ENCODE results near the gene TBK1. TPM values are rescaled to one million over a fixed set of nuclear protein-coding genes. Genes with fewer than 3 reads are reported as not detected.

TBK1 gene
- total and polyA plus RNA-seq, 2 of the 4 experiments (the other 2 are of a cell fraction), result 9.9 to 11.6 TPM

GRCh38 chr12:64530566-64530965 lies 78.6 kb downstream of the TBK1 start:
- H3K79me1 ChIP-seq (ENCODE audit: low read depth in 1 of 2, low read length in 2 of 2), result no peaks in the 10 kb centered on the region
- H3K23ac ChIP-seq (ENCODE audit: low read depth, low read length), result no peak overlapping the region
- no peaks in the 10 kb centered on the region for H4K20me1 ChIP-seq (ENCODE audit: insufficient read depth, low read length)
- H3K18ac ChIP-seq (ENCODE audit: low read depth, low read length), result no peak overlapping the region
- no peak overlapping the region for H3K4me3 ChIP-seq (ENCODE audit: insufficient read depth, low read depth, low read length)
- H3K56ac ChIP-seq (ENCODE audit: extremely low read depth, insufficient read depth, low read length), result no peak overlapping the region
- H2AFZ ChIP-seq (replicated peaks; ENCODE audit: low read length, poor library complexity), result no peak overlapping the region
- CTCF ChIA-PET, result interaction anchor here (1.0 kb wide), 1 partner anchor 12 kb away, joined by 3 read pairs; no protein-coding TSS in a partner anchor
- H3K4me2 ChIP-seq (ENCODE audit: low read depth, low read length), result no peak overlapping the region
- no peak for TF ChIP-seq CHD1 (IDR thresholded peaks at IDR 0.05; ENCODE audit: low read depth, low read length)
- TF ChIP-seq BHLHE40 (IDR thresholded peaks at IDR 0.05; ENCODE audit: low read depth, low read length), result no peak
- TF ChIP-seq FOS (IDR thresholded peaks at IDR 0.05; ENCODE audit: low read depth, low read length), result no peak
- no peak for TF ChIP-seq ELK1 (IDR thresholded peaks at IDR 0.05; ENCODE audit: borderline replicate concordance, low read depth, low read length)
- TF ChIP-seq POLR2A (IDR thresholded peaks at IDR 0.05; ENCODE audit: low read depth, low read length), result no peak
- TF ChIP-seq MAFK (IDR thresholded peaks at IDR 0.05; ENCODE audit: low read depth, low read length), result no peak
- no peak for TF ChIP-seq CTCF (conservative IDR thresholded peaks at IDR 0.05; ENCODE audit: low read depth, low read length)
- no peak for TF ChIP-seq RAD21 (IDR thresholded peaks at IDR 0.05; ENCODE audit: low read length)
- TF ChIP-seq SMC3 (IDR thresholded peaks at IDR 0.05; ENCODE audit: low read depth, low read length), result no peak
- TF ChIP-seq MXI1 (IDR thresholded peaks at IDR 0.05; ENCODE audit: borderline replicate concordance, low read depth, low read length), result no peak
- no peak for TF ChIP-seq RFX5 (IDR thresholded peaks at IDR 0.05; ENCODE audit: low read depth, low read length)
- no peak for TF ChIP-seq NFE2L2 (IDR thresholded peaks at IDR 0.05; ENCODE audit: low read depth, low read length)
- no peak for TF ChIP-seq MAZ (IDR thresholded peaks at IDR 0.05; ENCODE audit: borderline replicate concordance, low read depth, low read length)
- TF ChIP-seq RCOR1 (IDR thresholded peaks at IDR 0.05; ENCODE audit: insufficient replicate concordance, low read length), result no peak
- TF ChIP-seq CEBPB (IDR thresholded peaks at IDR 0.05; ENCODE audit: low read depth, low read length), result no peak
- TF ChIP-seq, protein P1, sequence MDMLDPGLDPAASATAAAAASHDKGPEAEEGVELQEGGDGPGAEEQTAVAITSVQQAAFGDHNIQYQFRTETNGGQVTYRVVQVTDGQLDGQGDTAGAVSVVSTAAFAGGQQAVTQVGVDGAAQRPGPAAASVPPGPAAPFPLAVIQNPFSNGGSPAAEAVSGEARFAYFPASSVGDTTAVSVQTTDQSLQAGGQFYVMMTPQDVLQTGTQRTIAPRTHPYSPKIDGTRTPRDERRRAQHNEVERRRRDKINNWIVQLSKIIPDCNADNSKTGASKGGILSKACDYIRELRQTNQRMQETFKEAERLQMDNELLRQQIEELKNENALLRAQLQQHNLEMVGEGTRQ (IDR thresholded peaks at IDR 0.05; ENCODE audit: low read depth, low read length), result no peak
- no peak overlapping the region for H2BK5ac ChIP-seq (ENCODE audit: low read depth, low read length, poor library complexity, severe bottlenecking)
- H3K4ac ChIP-seq (ENCODE audit: low read depth, low read length), result no peak overlapping the region
- no peak overlapping the region for H3K27ac ChIP-seq (ENCODE audit: insufficient read depth, low read length)
- H4K8ac ChIP-seq (ENCODE audit: low read depth in 2 of 2, low read length in 2 of 2), result no peak overlapping the region
- POLR2A ChIA-PET (ENCODE audit: unreplicated experiment), result no interaction called here
- no peak overlapping the region for H4K91ac ChIP-seq (ENCODE audit: insufficient read depth, low read depth, low read length)
- H3K9ac ChIP-seq (ENCODE audit: low read depth, low read length), result no peak overlapping the region
- WGBS, 2 experiments (ENCODE audit: extremely low coverage in 2 of 2, insufficient read length in 1 of 2), result no CpG with 5 or more reads among the region's 2 CpGs
- H3K27me3 ChIP-seq (ENCODE audit: control insufficient read depth, insufficient read depth, low read length), result peaks cover 3% of the 10 kb centered on the region; the same call in 1 of the 2 replicates
- no peaks in the 10 kb centered on the region for H3K4me1 ChIP-seq (ENCODE audit: control insufficient read depth, insufficient read depth, low read length)
- dilution Hi-C loops (cut with HindIII; ENCODE audit: low sequenced_read_pairs, unreplicated experiment), result no loop called here
- no peak overlapping the region for H2BK20ac ChIP-seq (ENCODE audit: low read depth, low read length)
- no peaks in the 10 kb centered on the region for H3K36me3 ChIP-seq (ENCODE audit: control insufficient read depth, insufficient read depth, low read length)
- ATAC-seq (ENCODE audit: low read depth) (no peak), DNase-seq (no peak)
- in situ Hi-C loops (cut with MboI; ENCODE audit: low sequenced_read_pairs), result no loop called here
- no peak overlapping the region for H4K5ac ChIP-seq (ENCODE audit: low read depth, low read length)
- no peak overlapping the region for H2AK9ac ChIP-seq (replicated peaks; ENCODE audit: low read depth, low read length, poor library complexity)
- H3K14ac ChIP-seq (replicated peaks; ENCODE audit: low read depth, low read length), result no peak overlapping the region
- H3K9me3 ChIP-seq (ENCODE audit: control insufficient read depth, insufficient read depth, low read length), result no peaks in the 10 kb centered on the region
- H3K9me1 ChIP-seq (ENCODE audit: insufficient read depth, low read length), result no peaks in the 10 kb centered on the region
- no peak overlapping the region for H2BK15ac ChIP-seq (ENCODE audit: low read depth, low read length)
- BruUV-seq (replicated peaks), result no TSS peak
- intact Hi-C loops (cut with micrococcal nuclease), result no loop called here
- H2AK5ac ChIP-seq (ENCODE audit: low read depth, low read length), result no peak overlapping the region
- H2BK120ac ChIP-seq (ENCODE audit: low read depth, low read length), result no peak overlapping the region

Data from IMR-90 (cell line).